NT2/D1 (cell line): ENCODE data around the gene ERFE.

Source experiments
- SUZ12 ChIP-seq: IDR thresholded peaks from 2 replicates; pipeline ENCODE4 v1.6.1; 2011; ENCODE audit not compliant: insufficient read length, insufficient read depth; ENCODE audit errors: extremely low read depth
- YY1 ChIP-seq: IDR thresholded peaks from 2 replicates; pipeline ENCODE4 v1.6.1; 2011; ENCODE audit not compliant: insufficient read length, insufficient read depth
- ZNF274 ChIP-seq: IDR thresholded peaks from 2 replicates; pipeline ENCODE4 v1.6.1; 2011; ENCODE audit warnings: mild to moderate bottlenecking, low read depth, low read length

DNA sequence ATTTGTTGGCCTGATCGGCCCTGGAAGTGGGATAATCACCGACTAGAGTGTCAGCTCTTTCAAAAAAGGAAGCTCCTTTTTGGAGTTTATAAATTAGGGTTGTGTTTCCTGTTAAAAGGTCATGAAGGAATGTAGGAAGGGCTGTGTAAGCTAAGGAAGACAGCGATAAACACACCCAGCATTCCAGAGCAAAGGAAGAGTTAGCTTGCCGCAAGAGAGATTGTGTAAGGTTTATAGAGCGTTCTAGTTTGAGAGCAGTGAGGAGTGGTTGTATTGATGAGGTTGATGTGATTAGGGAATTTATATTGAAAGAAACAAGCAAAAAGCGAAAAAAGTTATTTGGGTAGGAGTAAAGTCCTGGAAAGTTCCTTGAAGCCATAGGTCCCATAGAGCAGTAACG lies 48.2 kb downstream of the ERFE start:
- TF ChIP-seq ZNF274 = no peak
- TF ChIP-seq SUZ12 = no peak
- TF ChIP-seq YY1 = no peak
